Loucy (cell line): ENCODE data around the gene OR52L1.

ENCODE experiments used
- EZH2phosphoT487 ChIP-seq: fragments of 200-600 bp; IDR thresholded peaks from 2 replicates; pipeline ENCODE4 v1.6.1; 2018; ENCODE audit warnings: antibody characterized with exemption, mild to moderate bottlenecking, moderate library complexity, borderline replicate concordance
- TF ChIP-seq, protein P1 (sequence below): fragments of 200-600 bp; sonication (generic); conservative IDR thresholded peaks from 2 replicates; pipeline ENCODE4 v1.5.1; 2014; ENCODE audit warnings: mild to moderate bottlenecking, antibody characterized with exemption, low read length

DNA sequence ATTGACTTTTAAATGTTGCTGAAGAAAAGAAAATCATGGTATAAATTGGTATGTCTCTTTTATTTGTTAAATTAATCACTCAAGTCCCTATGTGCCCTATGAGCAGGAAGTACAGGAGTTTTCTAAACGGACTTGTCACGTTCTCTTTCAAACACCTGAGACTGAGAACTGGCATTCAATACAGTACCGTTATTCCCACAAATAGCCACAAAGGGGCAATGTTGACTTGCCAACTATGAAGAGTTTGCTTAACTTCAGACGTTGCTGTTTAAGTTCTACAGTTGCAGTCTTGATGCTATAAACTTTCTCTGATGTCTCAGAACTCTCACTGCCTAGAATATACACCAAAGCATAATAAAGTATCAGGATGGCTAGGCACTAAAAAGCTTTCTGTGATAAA is 36.2 kb upstream of the OR52L1 start:
- TF ChIP-seq, protein P1, sequence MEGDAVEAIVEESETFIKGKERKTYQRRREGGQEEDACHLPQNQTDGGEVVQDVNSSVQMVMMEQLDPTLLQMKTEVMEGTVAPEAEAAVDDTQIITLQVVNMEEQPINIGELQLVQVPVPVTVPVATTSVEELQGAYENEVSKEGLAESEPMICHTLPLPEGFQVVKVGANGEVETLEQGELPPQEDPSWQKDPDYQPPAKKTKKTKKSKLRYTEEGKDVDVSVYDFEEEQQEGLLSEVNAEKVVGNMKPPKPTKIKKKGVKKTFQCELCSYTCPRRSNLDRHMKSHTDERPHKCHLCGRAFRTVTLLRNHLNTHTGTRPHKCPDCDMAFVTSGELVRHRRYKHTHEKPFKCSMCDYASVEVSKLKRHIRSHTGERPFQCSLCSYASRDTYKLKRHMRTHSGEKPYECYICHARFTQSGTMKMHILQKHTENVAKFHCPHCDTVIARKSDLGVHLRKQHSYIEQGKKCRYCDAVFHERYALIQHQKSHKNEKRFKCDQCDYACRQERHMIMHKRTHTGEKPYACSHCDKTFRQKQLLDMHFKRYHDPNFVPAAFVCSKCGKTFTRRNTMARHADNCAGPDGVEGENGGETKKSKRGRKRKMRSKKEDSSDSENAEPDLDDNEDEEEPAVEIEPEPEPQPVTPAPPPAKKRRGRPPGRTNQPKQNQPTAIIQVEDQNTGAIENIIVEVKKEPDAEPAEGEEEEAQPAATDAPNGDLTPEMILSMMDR = peak; percentile 75
- TF ChIP-seq EZH2phosphoT487 = no peak
